GM21717 (cell line): ENCODE measurements around the gene PODNL1.
"Not testable (repeated sequence)": the region's sequence is repeated elsewhere in the genome, so short reads cannot be mapped to it uniquely, and the experiment has no call there.

Experiments used
- ATAC-seq: cut with Tn5 transposase; IDR thresholded peaks from one replicate; pipeline ENCODE4 v1.9.1; 2021; ENCODE audit warnings: mild to moderate bottlenecking, moderate library complexity; ENCODE audit not compliant: unreplicated experiment

PODNL1 gene

DNA sequence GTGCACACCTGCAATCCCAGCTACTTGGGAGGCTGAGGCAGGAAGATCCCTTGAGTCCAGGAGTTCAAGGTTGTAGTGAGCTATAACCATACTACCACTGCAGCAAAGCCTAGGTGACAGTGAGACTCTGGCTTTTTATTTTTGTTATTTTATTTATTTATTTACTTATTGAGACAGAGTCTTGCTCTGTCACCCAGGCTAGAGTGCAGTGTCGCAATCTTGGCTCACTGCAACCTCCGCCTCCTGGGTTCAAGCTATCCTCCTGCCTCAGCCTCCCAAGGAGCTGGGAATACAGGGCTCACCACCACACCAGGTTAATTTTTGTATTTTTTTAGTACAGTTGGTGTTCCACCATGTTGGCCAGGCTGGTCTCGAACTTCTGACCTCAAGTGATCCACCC, 35.3 kb upstream of the PODNL1 start:
- ATAC-seq, result not testable (repeated sequence)

GRCh38 chr19:13972368-13973155, 34.3 kb upstream of the PODNL1 start:
- no peak for ATAC-seq

GRCh38 chr19:13971868-13972267, 33.7 kb upstream of the PODNL1 start:
- ATAC-seq, result not testable (repeated sequence)

GRCh38 chr19:13969897-13970296, 31.7 kb upstream of the PODNL1 start:
- no peak for ATAC-seq

DNA sequence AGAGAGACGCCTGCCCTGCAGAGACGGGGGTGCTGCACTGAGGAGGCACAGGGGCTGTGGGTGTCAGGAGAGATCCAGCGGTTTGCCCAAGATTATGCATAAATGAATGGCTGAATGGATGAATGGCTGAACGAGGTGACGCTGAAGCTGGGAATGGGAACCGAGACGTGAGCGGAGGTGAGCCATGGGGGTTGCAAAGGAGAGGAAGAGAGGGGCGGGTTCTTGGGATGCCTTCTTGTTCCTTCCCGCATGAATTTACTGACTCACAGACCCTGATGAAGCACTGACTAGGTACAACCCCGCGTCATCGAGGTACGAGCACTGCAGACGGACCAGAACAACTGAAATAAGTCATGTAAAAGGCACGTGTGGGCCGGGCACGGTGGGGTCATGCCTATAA, 30.8 kb upstream of the PODNL1 start:
- ATAC-seq, result no peak

DNA sequence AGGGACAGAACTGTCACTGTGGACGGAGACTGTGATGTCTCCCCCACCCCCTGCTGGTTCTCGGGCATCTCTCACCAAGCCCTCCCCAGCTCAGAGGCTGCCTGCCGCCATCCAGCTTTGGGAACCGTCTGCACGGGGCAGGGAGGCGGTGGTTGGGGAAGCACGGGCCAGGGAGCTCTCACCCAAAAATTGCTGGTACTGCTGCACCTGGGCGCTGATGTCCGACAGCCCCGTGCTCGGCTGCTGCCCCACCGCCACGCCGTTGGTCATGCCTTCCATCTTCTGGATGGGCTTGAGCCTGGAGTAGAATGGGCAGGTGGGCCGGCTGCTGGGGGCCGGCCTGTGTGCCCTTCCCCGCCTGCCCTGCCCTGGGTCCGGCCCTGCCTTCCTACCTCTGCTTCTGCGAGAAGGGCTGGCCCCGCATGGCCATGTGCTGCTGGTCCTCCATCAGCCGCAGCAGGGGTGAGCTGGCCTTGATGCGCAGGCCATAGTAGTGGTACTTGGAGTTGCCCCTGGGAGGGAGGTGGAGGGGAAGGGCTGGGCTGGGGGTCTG, 30.2 kb upstream of the PODNL1 start:
- ATAC-seq, result no peak

DNA sequence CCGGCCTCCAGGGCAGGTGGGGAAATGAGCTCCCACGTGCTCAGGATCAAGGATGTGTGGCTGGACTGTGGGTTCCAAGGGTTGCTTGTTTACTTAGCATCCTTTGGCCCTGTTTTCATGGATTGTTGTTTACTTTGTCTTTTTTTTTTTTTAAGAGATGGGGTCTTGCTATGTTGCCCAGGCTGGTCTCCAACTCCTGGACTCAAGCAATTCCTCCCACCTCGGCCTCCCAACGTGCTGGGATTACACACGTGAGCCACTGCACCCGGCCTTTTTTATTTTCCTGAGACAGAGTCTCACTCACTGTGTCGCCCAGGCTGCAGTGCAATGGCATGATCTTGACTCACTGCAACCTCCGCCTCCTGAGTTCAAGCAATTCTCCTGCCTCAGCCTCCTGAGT, 29.0 kb upstream of the PODNL1 start:
- not testable (repeated sequence) for ATAC-seq

DNA sequence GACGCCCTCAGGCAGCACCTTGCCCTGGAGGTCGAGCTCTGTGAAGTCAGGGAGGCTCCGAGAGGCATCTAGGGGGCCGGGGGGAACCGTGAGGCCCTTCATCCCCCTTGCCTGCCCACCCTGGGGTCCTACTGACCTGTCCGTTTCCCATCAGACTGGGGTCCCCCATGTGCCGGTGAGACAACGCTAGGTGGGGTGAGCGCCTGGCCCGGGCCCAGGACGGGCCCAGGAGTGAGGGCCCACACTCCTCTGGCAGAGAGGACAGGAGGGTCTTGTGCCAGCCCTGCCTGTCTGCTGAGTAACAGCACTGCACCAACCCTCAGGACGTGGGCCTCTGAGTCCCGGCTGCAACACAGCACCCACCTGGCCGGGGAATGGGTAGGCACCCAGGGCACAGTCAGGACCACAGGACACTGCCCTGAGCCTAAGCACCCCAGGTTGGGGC, 28.5 kb upstream of the PODNL1 start:
- no peak for ATAC-seq

GRCh38 chr19:13965926-13966683, 27.9 kb upstream of the PODNL1 start:
- no peak for ATAC-seq

DNA sequence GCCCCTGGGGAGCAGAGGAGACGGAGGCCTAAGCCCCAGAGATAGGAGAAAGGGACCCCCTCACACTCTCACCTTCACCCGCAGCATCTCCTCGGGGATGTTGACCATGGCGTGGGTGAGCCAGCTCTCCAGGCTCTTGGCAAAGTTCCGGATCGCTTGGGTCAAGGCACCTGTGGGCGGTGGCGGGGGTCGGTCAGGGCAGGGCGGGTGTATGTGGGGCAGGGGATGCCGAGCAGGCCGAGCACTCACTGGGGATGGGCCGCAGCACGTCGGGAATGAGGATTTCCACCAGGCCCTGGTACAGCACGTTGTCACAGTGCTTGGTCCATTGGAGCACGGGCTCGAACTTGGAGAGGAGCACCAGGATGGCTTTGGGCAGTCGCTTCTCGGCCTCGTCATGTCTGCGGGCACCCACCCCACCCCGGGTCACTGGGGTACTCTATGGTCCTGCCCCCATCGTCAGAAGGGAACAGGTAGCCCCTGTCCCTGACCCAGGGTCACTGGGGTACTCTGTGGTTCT, 27.2 kb upstream of the PODNL1 start:
- ATAC-seq, result no peak

DNA sequence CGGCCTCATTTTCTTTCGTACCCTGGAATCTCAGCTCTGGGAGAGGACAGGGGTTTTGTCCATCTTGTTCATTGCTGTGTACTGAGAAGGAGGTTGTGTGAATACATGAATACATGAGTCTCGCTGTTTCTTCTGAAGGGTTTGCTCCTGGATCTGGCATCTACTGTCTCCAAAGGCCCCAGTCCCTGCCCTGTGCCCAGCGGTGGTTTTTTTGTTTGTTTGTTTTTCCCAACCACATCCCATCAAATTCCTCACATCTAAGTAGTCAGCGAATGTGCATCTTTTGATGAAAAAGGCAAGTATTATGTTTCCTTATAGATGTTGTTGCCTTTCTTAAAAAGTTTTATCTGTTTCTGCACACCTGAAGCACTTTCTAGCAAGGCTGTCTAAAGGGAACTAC, 26.6 kb upstream of the PODNL1 start:
- ATAC-seq, result no peak

DNA sequence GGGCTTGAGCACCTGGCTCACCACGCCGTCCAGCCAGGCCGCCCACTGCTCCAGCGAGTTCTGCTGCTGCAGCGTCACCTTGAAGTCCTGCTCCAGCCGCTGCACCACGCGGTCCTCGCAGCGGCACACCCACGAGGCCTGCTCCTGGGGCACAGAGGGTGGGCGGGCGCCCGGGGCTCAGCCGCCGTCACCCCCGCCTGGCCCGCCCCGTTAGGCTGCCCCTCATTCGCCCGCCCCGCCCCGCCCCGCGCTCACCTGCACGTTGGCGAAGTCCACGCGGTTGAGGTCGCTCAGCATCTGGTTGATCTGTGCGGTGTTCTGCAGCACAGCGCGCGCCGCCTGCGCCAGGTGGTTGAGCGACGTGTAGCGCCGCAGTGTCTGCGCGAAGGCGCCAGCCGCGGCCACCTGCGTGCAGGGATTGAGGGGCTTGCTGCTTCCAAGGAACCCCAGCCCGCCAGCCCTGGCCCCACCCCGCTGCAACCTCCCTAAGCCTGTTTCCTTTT, 25.4 kb upstream of the PODNL1 start:
- ATAC-seq, result no peak

DNA sequence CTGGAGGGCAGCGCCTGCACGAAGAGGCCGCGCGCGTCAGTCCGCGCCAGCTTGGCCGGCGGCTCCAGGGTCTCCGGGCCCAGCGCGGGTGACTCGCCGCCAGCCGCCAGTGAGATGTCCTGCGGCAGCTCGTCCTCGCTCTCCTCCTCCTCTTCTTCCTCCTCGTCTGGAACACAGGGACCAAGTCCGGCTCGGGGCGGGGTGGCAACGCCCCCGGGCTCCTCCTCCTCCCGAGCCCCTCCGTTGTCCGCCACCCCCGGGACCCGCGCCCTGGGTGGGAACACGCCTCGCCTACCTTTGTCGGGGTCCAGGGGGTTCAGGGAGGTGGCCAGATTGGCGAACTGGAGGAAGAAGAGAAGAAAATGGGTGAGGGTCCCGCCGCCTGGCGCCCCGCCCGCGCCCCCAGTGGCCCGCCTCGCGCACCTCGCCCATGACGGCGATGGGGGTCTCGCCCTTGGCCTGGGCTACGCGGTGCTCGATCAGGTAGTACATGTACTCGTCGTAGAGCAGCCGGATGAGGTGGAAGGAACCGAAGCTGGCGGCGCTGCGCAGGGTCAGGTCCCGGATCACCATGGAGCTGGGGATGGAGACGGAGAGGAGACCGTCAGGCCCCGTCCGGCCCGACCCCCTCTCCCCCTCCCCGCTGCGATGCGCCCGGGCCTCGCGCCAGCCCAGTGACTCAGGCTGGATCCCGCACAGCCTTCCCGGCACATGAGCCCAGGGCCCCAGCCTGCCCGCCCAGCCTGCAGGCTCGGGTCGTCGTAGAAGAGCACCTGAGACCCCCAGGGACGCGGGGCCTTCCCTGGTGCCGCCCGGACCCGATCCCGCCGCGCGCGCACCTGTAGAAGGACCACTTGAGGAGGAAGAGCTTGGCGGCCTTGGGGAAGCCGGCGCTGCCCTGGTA, 24.7 kb upstream of the PODNL1 start:
- no peak for ATAC-seq

DNA sequence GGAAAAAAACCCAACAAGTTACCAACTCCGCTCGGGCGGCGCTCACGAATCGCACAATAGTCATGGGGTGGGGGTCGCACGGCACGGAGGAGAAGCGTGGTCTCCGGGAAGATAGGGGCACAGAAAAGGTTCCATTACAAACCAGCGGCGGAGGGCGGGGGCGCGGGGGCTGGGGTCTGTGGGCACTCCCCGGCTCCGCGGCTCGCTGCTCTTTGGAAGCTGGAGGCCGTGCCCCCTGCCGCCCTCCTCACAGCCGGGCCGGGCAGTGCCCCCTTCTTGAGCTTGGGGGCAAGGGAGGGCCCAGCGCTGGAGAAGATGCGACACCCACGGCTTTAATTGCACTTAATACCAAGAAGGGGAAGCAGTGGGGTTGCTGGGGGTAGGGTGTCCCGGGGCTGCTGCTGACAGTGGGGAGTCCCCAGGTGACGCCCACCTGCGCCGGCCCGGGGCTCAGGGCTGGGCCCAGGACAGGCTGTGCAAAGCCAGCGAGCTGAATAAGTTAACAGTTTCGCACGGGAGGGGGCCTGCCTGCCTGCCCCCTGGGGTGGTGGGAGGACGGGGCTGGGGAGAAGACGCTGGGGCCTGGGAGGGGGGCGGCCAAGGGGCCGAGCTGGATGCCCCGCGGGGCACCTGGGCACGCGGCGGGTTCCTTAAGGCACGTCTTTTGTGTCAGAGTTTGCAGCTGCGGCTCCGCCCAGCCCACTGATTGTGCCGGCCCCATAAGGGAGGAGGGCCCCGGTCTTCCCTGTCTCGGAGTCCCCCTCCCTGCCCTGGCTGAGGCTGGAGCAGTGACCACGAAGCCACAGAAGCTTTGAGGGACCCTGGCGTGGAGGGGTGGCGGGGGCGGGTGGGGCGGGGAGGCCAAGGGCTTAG, 23.8 kb upstream of the PODNL1 start:
- ATAC-seq, result no peak

DNA sequence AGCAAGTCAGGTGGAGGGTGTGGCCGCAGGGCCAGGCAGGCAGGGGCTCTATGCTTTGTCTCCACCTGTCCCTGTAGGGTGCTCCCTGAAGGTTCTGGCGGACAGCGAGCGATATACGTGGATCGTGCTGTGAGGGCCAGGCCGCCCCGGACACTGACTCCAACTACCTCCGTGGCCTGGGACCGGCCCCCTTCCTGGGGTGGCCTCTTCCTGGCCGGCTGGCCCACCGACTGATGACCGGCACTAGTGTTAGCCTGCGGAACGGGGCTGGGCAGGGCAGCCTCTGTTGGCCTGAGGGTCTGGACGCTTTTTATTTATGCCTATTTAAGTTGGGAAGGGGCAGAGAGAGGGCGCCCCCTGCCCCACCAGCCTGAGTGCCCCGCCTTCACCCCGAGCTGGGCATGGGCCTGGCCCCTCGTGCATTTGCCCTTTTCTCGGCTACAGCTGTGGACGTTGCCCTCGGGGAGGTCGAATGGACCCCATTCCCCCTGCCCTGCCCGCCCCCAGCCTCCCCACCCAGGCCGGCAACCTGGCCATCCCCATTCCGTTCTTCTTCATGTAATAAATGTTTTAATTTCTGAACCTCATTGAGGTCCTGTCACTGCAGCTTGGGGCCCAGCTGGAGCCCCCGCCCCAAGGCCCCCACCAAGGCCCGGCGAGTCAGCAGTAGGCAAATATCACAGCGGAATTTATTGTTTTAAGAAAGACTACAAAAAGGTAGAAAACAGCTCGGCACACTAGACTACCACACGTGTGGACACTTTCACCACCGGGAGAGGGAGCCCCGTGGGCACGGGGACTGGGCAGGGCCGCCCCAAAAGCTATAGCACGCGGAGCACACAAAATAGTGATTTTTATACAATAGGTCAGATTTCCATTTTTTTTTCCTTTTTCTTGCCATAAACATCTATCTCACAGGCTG, 22.9 kb upstream of the PODNL1 start:
- no peak for ATAC-seq

GRCh38 chr19:13959962-13960862, 22.0 kb upstream of the PODNL1 start:
- no peak for ATAC-seq

DNA sequence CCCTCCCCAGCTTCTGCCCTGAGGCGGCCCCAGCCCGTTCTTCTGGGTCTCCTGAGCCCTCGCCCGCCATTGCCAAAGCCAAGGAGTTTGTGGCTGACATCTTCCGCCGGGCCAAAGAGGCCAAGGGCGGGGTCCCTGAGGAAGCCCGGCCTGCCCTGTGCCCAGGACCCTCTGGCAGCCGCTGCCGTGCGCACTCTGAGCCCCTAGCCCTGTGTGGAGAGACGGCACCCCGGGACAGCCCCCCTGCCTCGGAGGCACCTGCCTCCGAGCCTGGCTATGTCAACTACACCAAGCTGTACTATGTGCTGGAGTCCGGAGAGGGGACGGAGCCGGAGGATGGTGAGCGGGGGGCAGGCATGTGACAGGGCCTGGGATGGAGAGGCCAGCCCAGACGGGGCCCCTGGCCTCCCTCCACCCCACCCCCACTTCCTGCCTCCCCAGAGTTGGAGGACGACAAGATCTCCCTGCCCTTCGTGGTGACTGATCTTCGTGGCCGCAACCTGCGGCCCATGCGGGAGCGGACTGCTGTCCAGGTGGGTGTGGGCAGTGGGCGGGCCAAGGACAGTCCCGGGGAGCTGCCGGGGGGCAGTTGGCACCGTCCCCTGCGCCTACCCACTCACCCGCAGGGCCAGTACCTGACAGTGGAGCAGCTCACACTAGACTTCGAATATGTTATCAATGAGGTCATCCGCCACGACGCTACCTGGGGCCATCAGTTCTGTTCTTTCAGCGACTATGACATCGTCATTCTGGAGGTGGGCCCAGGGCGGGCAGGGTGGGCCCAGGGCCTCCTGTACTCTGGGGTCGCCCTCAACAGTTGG, 21.1 kb upstream of the PODNL1 start:
- ATAC-seq, result no peak
